Measurements from ENCODE around the gene ADGRG6. TPM values are rescaled to one million over a fixed set of nuclear protein-coding genes. Genes with fewer than 3 reads are reported as not detected.

Gene ADGRG6
- total and polyA plus RNA-seq, 2 of the 8 experiments (the other 6 are each of a cell fraction or from before 2014, with no cell fraction given), result 1.1 to 6.2 TPM

GRCh38 chr6:142254513-142254912 is 47.3 kb upstream of the ADGRG6 start (continued):
- TF ChIP-seq, protein P1, sequence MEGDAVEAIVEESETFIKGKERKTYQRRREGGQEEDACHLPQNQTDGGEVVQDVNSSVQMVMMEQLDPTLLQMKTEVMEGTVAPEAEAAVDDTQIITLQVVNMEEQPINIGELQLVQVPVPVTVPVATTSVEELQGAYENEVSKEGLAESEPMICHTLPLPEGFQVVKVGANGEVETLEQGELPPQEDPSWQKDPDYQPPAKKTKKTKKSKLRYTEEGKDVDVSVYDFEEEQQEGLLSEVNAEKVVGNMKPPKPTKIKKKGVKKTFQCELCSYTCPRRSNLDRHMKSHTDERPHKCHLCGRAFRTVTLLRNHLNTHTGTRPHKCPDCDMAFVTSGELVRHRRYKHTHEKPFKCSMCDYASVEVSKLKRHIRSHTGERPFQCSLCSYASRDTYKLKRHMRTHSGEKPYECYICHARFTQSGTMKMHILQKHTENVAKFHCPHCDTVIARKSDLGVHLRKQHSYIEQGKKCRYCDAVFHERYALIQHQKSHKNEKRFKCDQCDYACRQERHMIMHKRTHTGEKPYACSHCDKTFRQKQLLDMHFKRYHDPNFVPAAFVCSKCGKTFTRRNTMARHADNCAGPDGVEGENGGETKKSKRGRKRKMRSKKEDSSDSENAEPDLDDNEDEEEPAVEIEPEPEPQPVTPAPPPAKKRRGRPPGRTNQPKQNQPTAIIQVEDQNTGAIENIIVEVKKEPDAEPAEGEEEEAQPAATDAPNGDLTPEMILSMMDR (IDR thresholded peaks at IDR 0.05; ENCODE audit: control extremely low read depth in 1 of 3, insufficient read depth in 1 of 3, low read depth in 1 of 3, low read length in 3 of 3), result no peak
- TF ChIP-seq POLR2AphosphoS5 (IDR thresholded peaks at IDR 0.05; ENCODE audit: low read depth, low read length) (no peak), ZNF274 (IDR thresholded peaks at IDR 0.05; ENCODE audit: borderline replicate concordance, extremely low read depth, low read length) (no peak), BRCA1 (IDR thresholded peaks at IDR 0.05; ENCODE audit: low read depth, low read length) (no peak), CEBPB (IDR thresholded peaks at IDR 0.05; ENCODE audit: low read depth, low read length) (no peak), RXRA (IDR thresholded peaks at IDR 0.05; ENCODE audit: insufficient read depth, low read depth, low read length) (no peak), SP2 (IDR thresholded peaks at IDR 0.05; ENCODE audit: low read length) (no peak)

Measured in H1 (cell line).